K562 (cell line): ENCODE measurements around the gene RYR3.

Experiments used
- ATF3 ChIP-seq, 2 experiments: fragments of 450-650 bp in 1 of 2; sonication (generic) in 1 of 2; formaldehyde crosslinking in 1 of 2; IDR thresholded peaks in 1 of 2; conservative IDR thresholded peaks in 1 of 2; 2 replicates each; pipeline versions ENCODE4 v1.6.1 to v1.8.1; 2016 to 2023; ENCODE audit warnings: mild to moderate bottlenecking in 2 of 2, moderate library complexity in 2 of 2, inconsistent platforms in 1 of 2, missing genetic modification reagents in 1 of 2
- ATF4 ChIP-seq: fragments of 450-650 bp; formaldehyde crosslinking; IDR thresholded peaks from 2 replicates; pipeline ENCODE4 v1.4.0; 2022; ENCODE audit warnings: mild to moderate bottlenecking, moderate library complexity
- CHD2 ChIP-seq: IDR thresholded peaks from 2 replicates; pipeline ENCODE4 v1.6.1; 2011; ENCODE audit warnings: low read depth, low read length
- CTCF ChIP-seq, 3 experiments: IDR thresholded peaks in 2 of 3; conservative IDR thresholded peaks in 1 of 3; 2 replicates each; pipeline ENCODE4 v1.5.1; 2011 to 2012; ENCODE audit warnings: low read length in 3 of 3, mild to moderate bottlenecking in 3 of 3, control low read depth in 2 of 3, improper control_type of control experiment in 1 of 3, inconsistent platforms in 1 of 3, low read depth in 1 of 3, mixed read lengths in 1 of 3, moderate library complexity in 1 of 3; ENCODE audit not compliant: insufficient read depth in 2 of 3
- EZH2 ChIP-seq: IDR thresholded peaks from 2 replicates; pipeline ENCODE4 v1.6.1; 2012; ENCODE audit warnings: low read depth, mild to moderate bottlenecking, inconsistent platforms, low read length, borderline replicate concordance
- HDAC3 ChIP-seq: fragments of 450-650 bp; IDR thresholded peaks from 2 replicates; pipeline ENCODE4 v1.6.1; 2018; ENCODE audit warnings: borderline replicate concordance, mild to moderate bottlenecking, moderate library complexity; ENCODE audit not compliant: partially characterized antibody
- PHF8 ChIP-seq: fragments of 200-600 bp; sonication (generic); IDR thresholded peaks from 2 replicates; pipeline ENCODE4 v1.6.1; 2012; ENCODE audit warnings: mixed run types, mild to moderate bottlenecking, inconsistent platforms, low read length, moderate library complexity, borderline replicate concordance
- SNRNP70 ChIP-seq: fragments of 200-400 bp; formaldehyde crosslinking; optimal IDR thresholded peaks from 2 replicates; pipeline ENCODE3; 2017; ENCODE audit warnings: low read depth, low read length
- ZBTB43 ChIP-seq: sonication (generic); formaldehyde crosslinking; IDR thresholded peaks from 2 replicates; pipeline ENCODE4 v1.8.0; 2023; ENCODE audit warnings: mild to moderate bottlenecking, missing genetic modification reagents
- ZNF232 ChIP-seq: sonication (generic); formaldehyde crosslinking; IDR thresholded peaks from 2 replicates; pipeline ENCODE4 v1.8.0; 2022; ENCODE audit warnings: mild to moderate bottlenecking, missing genetic modification reagents

GRCh38 chr15:33284336-33284735, 26.4 kb upstream of the RYR3 start:
- no peak for TF ChIP-seq CTCF (IDR thresholded peaks at IDR 0.05 in 2 of 3, conservative IDR thresholded peaks at IDR 0.05 in 1 of 3; ENCODE audit: insufficient read depth in 2 of 3, low read depth in 1 of 3, low read length in 3 of 3)
- no peak for TF ChIP-seq CHD2
- TF ChIP-seq ZNF232 (CRISPR knock-in tag) = no peak
- no peak for TF ChIP-seq SNRNP70
- TF ChIP-seq ATF3 (IDR thresholded peaks at IDR 0.05) = no peak
- no peak for TF ChIP-seq ATF3 (CRISPR knock-in tag; conservative IDR thresholded peaks at IDR 0.05)
- TF ChIP-seq HDAC3 = no peak
- no peak for TF ChIP-seq ATF4
- TF ChIP-seq PHF8 = no peak
- TF ChIP-seq ZBTB43 (CRISPR knock-in tag) = no peak
- no peak for TF ChIP-seq EZH2
